Measurements from ENCODE around the gene PEAK3.

GRCh38 chr19:2288818-2289713, 7.1 kb upstream of the PEAK3 start:
- TF ChIP-seq CTCF (IDR thresholded peaks at IDR 0.05) (no peak), POLR2A (IDR thresholded peaks at IDR 0.05) (no peak)

Measured in upper lobe of left lung (tissue), 4 donors.